Measurements from ENCODE around the gene GAS6.

GAS6 gene

GRCh38 chr13:113856716-113857065 lies 7.2 kb downstream of the GAS6 start:
- TF ChIP-seq, protein P1, sequence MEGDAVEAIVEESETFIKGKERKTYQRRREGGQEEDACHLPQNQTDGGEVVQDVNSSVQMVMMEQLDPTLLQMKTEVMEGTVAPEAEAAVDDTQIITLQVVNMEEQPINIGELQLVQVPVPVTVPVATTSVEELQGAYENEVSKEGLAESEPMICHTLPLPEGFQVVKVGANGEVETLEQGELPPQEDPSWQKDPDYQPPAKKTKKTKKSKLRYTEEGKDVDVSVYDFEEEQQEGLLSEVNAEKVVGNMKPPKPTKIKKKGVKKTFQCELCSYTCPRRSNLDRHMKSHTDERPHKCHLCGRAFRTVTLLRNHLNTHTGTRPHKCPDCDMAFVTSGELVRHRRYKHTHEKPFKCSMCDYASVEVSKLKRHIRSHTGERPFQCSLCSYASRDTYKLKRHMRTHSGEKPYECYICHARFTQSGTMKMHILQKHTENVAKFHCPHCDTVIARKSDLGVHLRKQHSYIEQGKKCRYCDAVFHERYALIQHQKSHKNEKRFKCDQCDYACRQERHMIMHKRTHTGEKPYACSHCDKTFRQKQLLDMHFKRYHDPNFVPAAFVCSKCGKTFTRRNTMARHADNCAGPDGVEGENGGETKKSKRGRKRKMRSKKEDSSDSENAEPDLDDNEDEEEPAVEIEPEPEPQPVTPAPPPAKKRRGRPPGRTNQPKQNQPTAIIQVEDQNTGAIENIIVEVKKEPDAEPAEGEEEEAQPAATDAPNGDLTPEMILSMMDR (IDR thresholded peaks at IDR 0.05; ENCODE audit: low read depth, low read length), result no peak
- DNase-seq, result no peak
- no peaks in the 10 kb centered on the region for H3K9me3 ChIP-seq (ENCODE audit: severe bottlenecking)
- no peak overlapping the region for H3K4me3 ChIP-seq (ENCODE audit: low read depth, low read length)
- H3K27ac ChIP-seq, result no peak overlapping the region
- H3K27me3 ChIP-seq (ENCODE audit: insufficient read depth, low read depth, severe bottlenecking), result no peaks in the 10 kb centered on the region
- peaks cover 8% of the 10 kb centered on the region for H3K36me3 ChIP-seq

DNA sequence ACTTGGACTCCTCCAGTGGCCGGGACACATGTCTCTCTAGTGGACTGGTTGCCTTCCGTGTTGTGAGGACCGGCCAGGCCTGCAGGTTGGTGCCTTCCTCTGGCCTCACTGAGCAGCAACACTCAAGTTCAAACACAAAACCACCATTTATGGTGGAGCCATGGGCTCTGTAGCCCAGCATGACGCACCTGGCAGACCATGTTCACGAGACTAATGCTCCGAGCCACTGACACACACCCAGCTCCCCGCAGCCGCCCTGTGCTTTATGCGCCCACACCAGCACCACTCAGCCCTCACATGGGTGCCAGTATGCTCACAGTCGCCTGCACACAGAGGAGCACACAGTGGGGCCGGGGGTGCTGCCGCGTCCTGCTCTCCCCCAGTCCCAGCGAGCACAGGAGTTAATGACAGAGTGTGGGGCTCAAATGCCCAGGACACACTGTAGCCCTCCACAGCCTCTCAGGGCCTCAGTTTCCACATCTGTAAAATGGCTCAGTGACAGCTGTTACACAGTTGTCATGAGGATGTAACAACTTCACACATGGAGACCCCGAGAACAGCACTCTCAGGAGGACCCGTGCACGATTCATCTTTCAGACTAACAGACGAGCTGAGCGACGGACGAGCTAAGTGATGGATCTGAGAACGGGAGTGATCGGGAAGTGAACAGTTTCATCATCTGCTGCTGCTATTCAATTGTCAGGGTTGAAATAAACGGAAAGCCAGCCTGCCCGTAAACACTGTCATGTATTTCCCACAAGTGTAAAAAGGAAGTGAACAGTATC lies 7.8 kb downstream of the GAS6 start:
- Histone ChIP-seq H3K9me3 (ENCODE audit: severe bottlenecking) (no peaks in the 10 kb centered on the region), H3K27ac (no peak overlapping the region), H3K36me3 (peaks cover 3% of the 10 kb centered on the region), H3K4me3 (ENCODE audit: low read depth, low read length) (no peak overlapping the region), H3K27me3 (ENCODE audit: insufficient read depth, low read depth, severe bottlenecking) (no peaks in the 10 kb centered on the region)
- DNase-seq, result no peak
- TF ChIP-seq, protein P1 (IDR thresholded peaks at IDR 0.05; ENCODE audit: low read depth, low read length), result no peak

GRCh38 chr13:113855012-113855921 lies 8.6 kb downstream of the GAS6 start:
- no peak for DNase-seq
- Histone ChIP-seq H3K4me3 (ENCODE audit: low read depth, low read length) (no peak overlapping the region), H3K9me3 (ENCODE audit: severe bottlenecking) (no peaks in the 10 kb centered on the region), H3K27ac (no peak overlapping the region), H3K27me3 (ENCODE audit: insufficient read depth, low read depth, severe bottlenecking) (no peaks in the 10 kb centered on the region), H3K36me3 (peaks cover 3% of the 10 kb centered on the region)
- TF ChIP-seq, protein P1 (IDR thresholded peaks at IDR 0.05; ENCODE audit: low read depth, low read length), result no peak

GRCh38 chr13:113854238-113855011 lies 9.5 kb downstream of the GAS6 start:
- Histone ChIP-seq H3K36me3 (peaks cover 1% of the 10 kb centered on the region), H3K9me3 (ENCODE audit: severe bottlenecking) (no peaks in the 10 kb centered on the region), H3K27me3 (ENCODE audit: insufficient read depth, low read depth, severe bottlenecking) (no peaks in the 10 kb centered on the region), H3K27ac (no peak overlapping the region), H3K4me3 (ENCODE audit: low read depth, low read length) (no peak overlapping the region)
- peak; percentile 9 for DNase-seq
- TF ChIP-seq, protein P1 (IDR thresholded peaks at IDR 0.05; ENCODE audit: low read depth, low read length), result no peak

GRCh38 chr13:113853518-113854237 lies 10.2 kb downstream of the GAS6 start:
- H3K36me3 ChIP-seq, result no peaks in the 10 kb centered on the region; the same call in 1 of the 2 replicates
- no peak overlapping the region for H3K4me3 ChIP-seq (ENCODE audit: low read depth, low read length)
- no peak overlapping the region for H3K27ac ChIP-seq
- TF ChIP-seq, protein P1 (IDR thresholded peaks at IDR 0.05; ENCODE audit: low read depth, low read length), result no peak
- no peaks in the 10 kb centered on the region for H3K9me3 ChIP-seq (ENCODE audit: severe bottlenecking)
- no peak for DNase-seq
- no peaks in the 10 kb centered on the region for H3K27me3 ChIP-seq (ENCODE audit: insufficient read depth, low read depth, severe bottlenecking)

Measured in WERI-Rb-1 (cell line).